Thyroid gland (tissue), 4 donors: ENCODE measurements around the gene CRYAB. TPM values are rescaled to one million over a fixed set of nuclear protein-coding genes. Genes with fewer than 3 reads are reported as not detected.

Experiments used
- DNase-seq, 2 donors: peaks; one replicate each; pipeline ENCODE4 v3.0.0-alpha.2; 2019
- H3K27ac ChIP-seq, 3 donors: fragments of 200-600 bp; sonication (generic); 1 replicate in 2 of 3; 2 replicates in 1 of 3; pipeline ENCODE4 v1.5.1; 2016 to 2019; ENCODE audit warnings: mild to moderate bottlenecking in 1 of 3, moderate library complexity in 1 of 3
- H3K27me3 ChIP-seq: fragments of 200-600 bp; sonication (generic); one replicate; pipeline ENCODE4 v1.5.1; 2019
- H3K36me3 ChIP-seq, 2 donors: fragments of 200-600 bp; sonication (generic); one replicate each; pipeline ENCODE4 v1.5.1; 2016 to 2019
- H3K4me1 ChIP-seq, 2 donors: fragments of 200-600 bp; sonication (generic); one replicate each; pipeline ENCODE4 v1.5.1; 2017 to 2019
- H3K4me3 ChIP-seq, 3 donors: fragments of 200-600 bp; sonication (generic); replicated peaks in 1 of 3; 1 replicate in 2 of 3; 2 replicates in 1 of 3; pipeline ENCODE4 v1.5.1; 2016; ENCODE audit warnings: mild to moderate bottlenecking in 1 of 3
- H3K9me3 ChIP-seq: fragments of 200-600 bp; sonication (generic); one replicate; pipeline ENCODE4 v1.5.1; 2017
- POLR2A ChIP-seq, 2 donors: fragments of 450-650 bp; IDR thresholded peaks; one replicate each; pipeline ENCODE4 v1.6.1; 2017; ENCODE audit warnings: antibody characterized with exemption in 2 of 2, mild to moderate bottlenecking in 2 of 2, moderate library complexity in 1 of 2
- WGBS, 2 donors: methylation state at CpG; one replicate each; pipeline ENCODE4 v1.1.5; 2017; 5-methylcytosine and 5-hydroxymethylcytosine counted together
- intact Hi-C: fragments of 100-400 bp; cut with DNase I; formaldehyde crosslinking; loops from one replicate; pipeline ENCODE4 v1.15.1; 2023
- total RNA-seq, 4 donors: library from RNA; depleted of rRNA; stranded (reverse); fragments of >200 nt; gene quantifications; one replicate each; pipeline ENCODE4 v1.2.3, GENCODE V29; 2016
- TF ChIP-seq, protein P1 (sequence below), 6 experiments: fragments of 200-600 bp in 3 of 6; fragments of 450-650 bp in 3 of 6; sonication (generic) in 3 of 6; IDR thresholded peaks; one replicate each; pipeline ENCODE4 v1.5.1; 2016 to 2019; ENCODE audit warnings: antibody characterized with exemption in 6 of 6, mild to moderate bottlenecking in 2 of 6, inconsistent platforms in 1 of 6, moderate library complexity in 1 of 6

CRYAB gene
- total RNA-seq, 4 donors from 2014 or later: 174 to 350 (median 250) TPM

- H3K27ac ChIP-seq: peak overlapping the region; percentile 83 to 95 (median 94)
- H3K36me3 ChIP-seq: no peaks in the 10 kb centered on the region
- H3K4me1 ChIP-seq: peaks cover 46 to 62% of the 10 kb centered on the region in 2 donors
- DNase-seq: no peak
- WGBS, 2 donors: 88 to 93% methylated on average over 7 of the region's 7 CpGs
- no peak overlapping the region for H3K4me3 ChIP-seq
- TF ChIP-seq, protein P1, sequence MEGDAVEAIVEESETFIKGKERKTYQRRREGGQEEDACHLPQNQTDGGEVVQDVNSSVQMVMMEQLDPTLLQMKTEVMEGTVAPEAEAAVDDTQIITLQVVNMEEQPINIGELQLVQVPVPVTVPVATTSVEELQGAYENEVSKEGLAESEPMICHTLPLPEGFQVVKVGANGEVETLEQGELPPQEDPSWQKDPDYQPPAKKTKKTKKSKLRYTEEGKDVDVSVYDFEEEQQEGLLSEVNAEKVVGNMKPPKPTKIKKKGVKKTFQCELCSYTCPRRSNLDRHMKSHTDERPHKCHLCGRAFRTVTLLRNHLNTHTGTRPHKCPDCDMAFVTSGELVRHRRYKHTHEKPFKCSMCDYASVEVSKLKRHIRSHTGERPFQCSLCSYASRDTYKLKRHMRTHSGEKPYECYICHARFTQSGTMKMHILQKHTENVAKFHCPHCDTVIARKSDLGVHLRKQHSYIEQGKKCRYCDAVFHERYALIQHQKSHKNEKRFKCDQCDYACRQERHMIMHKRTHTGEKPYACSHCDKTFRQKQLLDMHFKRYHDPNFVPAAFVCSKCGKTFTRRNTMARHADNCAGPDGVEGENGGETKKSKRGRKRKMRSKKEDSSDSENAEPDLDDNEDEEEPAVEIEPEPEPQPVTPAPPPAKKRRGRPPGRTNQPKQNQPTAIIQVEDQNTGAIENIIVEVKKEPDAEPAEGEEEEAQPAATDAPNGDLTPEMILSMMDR (IDR thresholded peaks at IDR 0.05): no peak
- TF ChIP-seq POLR2A (IDR thresholded peaks at IDR 0.05): no peak
- no peaks in the 10 kb centered on the region for H3K9me3 ChIP-seq
- no peaks in the 10 kb centered on the region for H3K27me3 ChIP-seq
- intact Hi-C loops: no loop called here
Observed at GRCh38 chr11:111921541-111922230, 10.1 kb upstream of the CRYAB start.

DNA sequence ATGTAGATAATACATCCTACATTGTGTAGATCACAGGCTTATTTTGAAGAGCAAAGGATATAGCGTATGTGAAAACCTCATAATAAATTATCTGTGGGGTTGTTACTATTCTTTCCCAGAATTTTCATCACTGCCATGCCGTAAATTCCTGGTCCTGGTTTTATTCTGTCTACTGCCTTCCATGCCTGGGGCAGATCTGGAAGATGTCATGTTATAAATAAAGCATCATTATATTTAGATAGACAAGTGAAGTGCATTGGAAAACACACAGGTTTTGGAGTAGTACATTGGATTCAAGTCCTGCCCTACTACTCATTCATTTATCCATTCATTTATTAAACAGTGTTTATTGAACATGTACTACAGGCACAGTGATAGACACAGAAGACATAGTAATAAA, 9.3 kb upstream of the CRYAB start:
- intact Hi-C loops: no loop called here
- Histone ChIP-seq H3K9me3 (no peaks in the 10 kb centered on the region), H3K27ac (peak overlapping the region in 1 of 3 donors; percentile 94), H3K4me3 (no peak overlapping the region), H3K4me1 (peaks cover 50 to 63% of the 10 kb centered on the region in 2 donors), H3K36me3 (no peaks in the 10 kb centered on the region), H3K27me3 (no peaks in the 10 kb centered on the region)
- no peak for TF ChIP-seq POLR2A (IDR thresholded peaks at IDR 0.05)
- TF ChIP-seq, protein P1 (IDR thresholded peaks at IDR 0.05): no peak
- WGBS, 2 donors: 75 to 95% methylated on average over 2 of the region's 2 CpGs
- DNase-seq: no peak

GRCh38 chr11:111918390-111919256, 7.1 kb upstream of the CRYAB start, which contains the start of gene C11orf52:
TSS of gene C11orf52 (plus strand) at chr11:111918913. CDS start at chr11:111918973, 60 bp downstream.
- Histone ChIP-seq H3K27ac (peak within 1 kb of the TSS; percentile 95 to 100 (median 98)), H3K36me3 (no peaks in the 10 kb centered on the region), H3K9me3 (no peaks in the 10 kb centered on the region), H3K4me3 (peak within 1 kb of the TSS in 2 of 3 donors; percentile 21 to 23), H3K4me1 (peaks cover 58 to 67% of the 10 kb centered on the region in 2 donors), H3K27me3 (no peaks in the 10 kb centered on the region)
- 39 to 47% methylated on average over 19 of the region's 19 CpGs for WGBS, 2 donors
- TF ChIP-seq, protein P1 (IDR thresholded peaks at IDR 0.05): peak in 2 of 6 experiments; percentile 9 to 32
- TF ChIP-seq POLR2A (IDR thresholded peaks at IDR 0.05): peak; percentile 5 to 96
- peak; percentile 94 to 96 for DNase-seq
- intact Hi-C loops: no loop called here

DNA sequence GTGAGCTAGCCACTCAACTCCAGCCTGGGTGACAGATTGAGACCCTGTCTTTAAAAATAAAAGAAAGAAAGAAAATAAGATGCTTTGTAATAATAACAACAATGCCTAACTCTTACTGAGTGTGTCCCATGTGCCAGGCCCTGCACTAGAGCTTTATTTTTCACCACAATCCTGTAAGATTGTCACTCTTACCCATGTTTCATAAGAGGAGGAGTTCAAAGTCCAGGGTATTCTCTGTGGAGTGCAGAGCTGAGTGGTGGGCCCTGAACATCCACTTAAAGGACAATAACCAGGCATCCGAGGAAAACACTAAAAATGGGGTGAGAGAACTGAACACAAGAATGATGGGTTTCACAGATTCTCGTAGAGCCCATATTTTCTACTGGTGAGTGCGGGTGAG, 6.2 kb upstream of the CRYAB start:
- 83 to 84% methylated on average over 3 of the region's 3 CpGs for WGBS, 2 donors
- H3K4me3 ChIP-seq: no peak overlapping the region
- no peaks in the 10 kb centered on the region for H3K36me3 ChIP-seq
- H3K4me1 ChIP-seq: peaks cover 60 to 69% of the 10 kb centered on the region in 2 donors
- H3K9me3 ChIP-seq: no peaks in the 10 kb centered on the region
- H3K27me3 ChIP-seq: no peaks in the 10 kb centered on the region
- TF ChIP-seq, protein P1 (IDR thresholded peaks at IDR 0.05): no peak
- no peak for TF ChIP-seq POLR2A (IDR thresholded peaks at IDR 0.05)
- no peak for DNase-seq
- intact Hi-C loops: no loop called here
- H3K27ac ChIP-seq: peak overlapping the region; percentile 95 to 100 (median 98)
